HEK293T (cell line): ENCODE measurements around the gene DGLUCY.

Experiments
- ARNT ChIP-seq: fragments of 450-650 bp; IDR thresholded peaks from 2 replicates; pipeline ENCODE4 v1.6.1; 2017; ENCODE audit warnings: mild to moderate bottlenecking
- BHLHE40 ChIP-seq: fragments of 450-650 bp; IDR thresholded peaks from 2 replicates; pipeline ENCODE4 v1.6.1; 2016; ENCODE audit warnings: mild to moderate bottlenecking, moderate library complexity, borderline replicate concordance
- CTBP1 ChIP-seq: fragments of 450-650 bp; IDR thresholded peaks from 2 replicates; pipeline ENCODE4 v1.6.1; 2016; ENCODE audit warnings: borderline replicate concordance
- ELF4 ChIP-seq: fragments of 450-650 bp; IDR thresholded peaks from 2 replicates; pipeline ENCODE4 v1.6.1; 2017; ENCODE audit warnings: antibody characterized with exemption
- FOXK2 ChIP-seq: fragments of 450-650 bp; IDR thresholded peaks from 2 replicates; pipeline ENCODE4 v1.6.1; 2016; ENCODE audit warnings: mild to moderate bottlenecking
- FOXM1 ChIP-seq: fragments of 450-650 bp; IDR thresholded peaks from 2 replicates; pipeline ENCODE4 v1.6.1; 2017; ENCODE audit warnings: mild to moderate bottlenecking, borderline replicate concordance
- L3MBTL2 ChIP-seq: fragments of 450-650 bp; conservative IDR thresholded peaks from 2 replicates; pipeline ENCODE4 v1.6.1; 2016; ENCODE audit warnings: mild to moderate bottlenecking
- NFRKB ChIP-seq: fragments of 450-650 bp; IDR thresholded peaks from 2 replicates; pipeline ENCODE4 v1.6.1; 2016; ENCODE audit warnings: mild to moderate bottlenecking, moderate library complexity
- SUZ12 ChIP-seq: fragments of 450-650 bp; IDR thresholded peaks from 2 replicates; pipeline ENCODE4 v1.6.1; 2016; ENCODE audit warnings: mild to moderate bottlenecking
- TARDBP ChIP-seq: fragments of 450-650 bp; IDR thresholded peaks from 2 replicates; pipeline ENCODE4 v1.6.1; 2016
- ZNF384 ChIP-seq: fragments of 450-650 bp; IDR thresholded peaks from 2 replicates; pipeline ENCODE4 v1.6.1; 2016
- TF ChIP-seq, protein P1 (sequence below): fragments of 450-650 bp; IDR thresholded peaks from 2 replicates; pipeline ENCODE4 v1.6.1; 2016

DNA sequence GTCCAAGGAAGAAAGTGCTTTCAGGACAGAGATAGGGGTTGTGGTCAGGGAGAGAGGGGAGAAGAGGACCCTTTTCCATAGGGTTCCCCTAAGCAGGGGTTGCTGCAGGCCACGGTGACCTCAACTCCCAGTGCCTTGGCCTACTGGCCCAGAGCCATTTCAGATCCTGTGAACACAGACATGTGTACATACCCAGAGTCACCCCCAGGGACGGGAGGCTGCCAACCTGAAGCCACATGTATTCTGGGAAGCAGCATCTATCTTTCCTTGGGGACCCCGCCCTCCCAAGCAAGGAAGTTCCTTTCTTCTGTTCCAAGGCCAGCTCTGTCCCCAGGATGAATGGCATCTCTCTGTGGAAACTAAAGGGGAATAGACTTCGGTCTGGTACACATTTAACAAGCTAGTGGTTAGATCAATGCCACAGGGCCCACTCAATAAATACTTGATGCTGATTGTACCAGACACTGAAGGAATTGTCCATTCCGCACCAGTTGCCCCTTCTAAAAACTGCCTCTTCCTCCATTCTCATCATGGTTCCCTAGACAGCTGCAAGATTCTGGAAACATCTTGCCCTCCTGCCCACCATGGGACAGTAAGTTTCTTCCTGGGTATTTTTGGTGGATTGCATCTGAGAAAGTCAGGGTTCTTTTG, 25.2 kb upstream of the DGLUCY start:
- TF ChIP-seq SUZ12 (no peak), ZNF384 (no peak), TARDBP (no peak), ARNT (no peak), BHLHE40 (no peak), L3MBTL2 (no peak), ELF4 (no peak), FOXK2 (no peak), CTBP1 (no peak), FOXM1 (no peak), NFRKB (no peak)
- TF ChIP-seq, protein P1, sequence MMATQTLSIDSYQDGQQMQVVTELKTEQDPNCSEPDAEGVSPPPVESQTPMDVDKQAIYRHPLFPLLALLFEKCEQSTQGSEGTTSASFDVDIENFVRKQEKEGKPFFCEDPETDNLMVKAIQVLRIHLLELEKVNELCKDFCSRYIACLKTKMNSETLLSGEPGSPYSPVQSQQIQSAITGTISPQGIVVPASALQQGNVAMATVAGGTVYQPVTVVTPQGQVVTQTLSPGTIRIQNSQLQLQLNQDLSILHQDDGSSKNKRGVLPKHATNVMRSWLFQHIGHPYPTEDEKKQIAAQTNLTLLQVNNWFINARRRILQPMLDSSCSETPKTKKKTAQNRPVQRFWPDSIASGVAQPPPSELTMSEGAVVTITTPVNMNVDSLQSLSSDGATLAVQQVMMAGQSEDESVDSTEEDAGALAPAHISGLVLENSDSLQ, result no peak
